Measurements from ENCODE around the gene CD96.
"Not testable (repeated sequence)": the region's sequence is repeated elsewhere in the genome, so short reads cannot be mapped to it uniquely, and the experiment has no call there.

Gene CD96

GRCh38 chr3:111539351-111540331, 2.4 kb upstream of the CD96 start:
- H3K9me3 Mint-ChIP-seq, result no peaks in the 10 kb centered on the region
- H3K4me1 Mint-ChIP-seq, result peaks cover 29 to 49% of the 10 kb centered on the region in 2 donors
- peak overlapping the region; percentile 73 for H3K4me3 Mint-ChIP-seq
- DNase-seq (peak; percentile 37), ATAC-seq (replicated peaks) (peak; percentile 62 to 70)
- H3K27me3 Mint-ChIP-seq, result no peaks in the 10 kb centered on the region
- peak overlapping the region; percentile 59 for H3K27ac Mint-ChIP-seq
- peaks cover 0 to 2% of the 10 kb centered on the region in 2 donors for H3K36me3 Mint-ChIP-seq

- Mint-ChIP-seq H3K36me3 (peaks cover 0 to 2% of the 10 kb centered on the region in 2 donors), H3K4me3 (no peak overlapping the region), H3K27ac (no peak overlapping the region), H3K9me3 (no peaks in the 10 kb centered on the region), H3K4me1 (peaks cover 31 to 53% of the 10 kb centered on the region in 2 donors), H3K27me3 (no peaks in the 10 kb centered on the region)
- ATAC-seq (replicated peaks) (no peak), DNase-seq (no peak)
Measured at GRCh38 chr3:111541391-111541790, 606 bp upstream of the CD96 start.

- no peak for ATAC-seq (replicated peaks)
- H3K9me3 Mint-ChIP-seq, result no peaks in the 10 kb centered on the region
- H3K4me3 Mint-ChIP-seq, result peak overlapping the region in 1 of 2 donors; percentile 14
- peaks cover 36 to 53% of the 10 kb centered on the region in 2 donors for H3K4me1 Mint-ChIP-seq
- no peak for DNase-seq
- peaks cover 0 to 2% of the 10 kb centered on the region in 2 donors for H3K36me3 Mint-ChIP-seq
- no peaks in the 10 kb centered on the region for H3K27me3 Mint-ChIP-seq
- no peak overlapping the region for H3K27ac Mint-ChIP-seq
Measured at GRCh38 chr3:111542611-111543300, 759 bp downstream of the CD96 start.

GRCh38 chr3:111545349-111545748, 3.4 kb downstream of the CD96 start:
- peaks cover 24 to 33% of the 10 kb centered on the region in 2 donors for H3K4me1 Mint-ChIP-seq

GRCh38 chr3:111547631-111548030, 5.6 kb downstream of the CD96 start:
- peak overlapping the region; percentile 58 to 63 for H3K4me3 Mint-ChIP-seq
- H3K27me3 Mint-ChIP-seq, result no peaks in the 10 kb centered on the region
- peak; percentile 92 to 93 for ATAC-seq (replicated peaks)
- peaks cover 15 to 17% of the 10 kb centered on the region in 2 donors for H3K4me1 Mint-ChIP-seq
- no peaks in the 10 kb centered on the region for H3K36me3 Mint-ChIP-seq
- H3K9me3 Mint-ChIP-seq, result no peaks in the 10 kb centered on the region
- peak overlapping the region; percentile 94 for H3K27ac Mint-ChIP-seq
- DNase-seq, result peak; percentile 49

More at GRCh38 chr3:111545349-111545748, 3.4 kb downstream of the CD96 start:
- Mint-ChIP-seq H3K27ac (no peak overlapping the region), H3K36me3 (no peaks in the 10 kb centered on the region), H3K4me3 (no peak overlapping the region), H3K9me3 (no peaks in the 10 kb centered on the region), H3K27me3 (no peaks in the 10 kb centered on the region)
- DNase-seq (no peak), ATAC-seq (replicated peaks) (no peak)

GRCh38 chr3:111548092-111548491, 6.1 kb downstream of the CD96 start:
- no peaks in the 10 kb centered on the region for H3K36me3 Mint-ChIP-seq
- ATAC-seq (replicated peaks), result peak; percentile 83

GRCh38 chr3:111548756-111549155, 6.8 kb downstream of the CD96 start:
- DNase-seq (no peak), ATAC-seq (replicated peaks) (no peak)
- Mint-ChIP-seq H3K4me3 (peak overlapping the region in 1 of 2 donors; percentile 58), H3K27ac (no peak overlapping the region), H3K36me3 (no peaks in the 10 kb centered on the region), H3K4me1 (peaks cover 10 to 12% of the 10 kb centered on the region in 2 donors), H3K27me3 (no peaks in the 10 kb centered on the region), H3K9me3 (no peaks in the 10 kb centered on the region)

More at GRCh38 chr3:111548092-111548491, 6.1 kb downstream of the CD96 start:
- Mint-ChIP-seq H3K27me3 (no peaks in the 10 kb centered on the region), H3K4me3 (peak overlapping the region; percentile 58 to 63), H3K9me3 (no peaks in the 10 kb centered on the region), H3K4me1 (peaks cover 13 to 14% of the 10 kb centered on the region in 2 donors), H3K27ac (peak overlapping the region; percentile 94)
- DNase-seq, result no peak

GRCh38 chr3:111561902-111562301, 19.9 kb downstream of the CD96 start:
- H3K4me3 Mint-ChIP-seq; ATAC-seq (replicated peaks); H3K36me3 Mint-ChIP-seq; H3K27me3 Mint-ChIP-seq; H3K27ac Mint-ChIP-seq; DNase-seq; H3K4me1 Mint-ChIP-seq; H3K9me3 Mint-ChIP-seq: not testable (repeated sequence)

GRCh38 chr3:111566844-111567243, 24.8 kb downstream of the CD96 start:
- Mint-ChIP-seq H3K36me3 (peaks cover 0 to 3% of the 10 kb centered on the region in 2 donors), H3K9me3 (no peaks in the 10 kb centered on the region), H3K27ac (no peak overlapping the region), H3K4me3 (no peak overlapping the region), H3K27me3 (no peaks in the 10 kb centered on the region), H3K4me1 (no peaks in the 10 kb centered on the region)
- DNase-seq (no peak), ATAC-seq (replicated peaks) (no peak)

GRCh38 chr3:111568355-111568754, 26.4 kb downstream of the CD96 start:
- DNase-seq (no peak), ATAC-seq (replicated peaks) (no peak)
- Mint-ChIP-seq H3K27me3 (no peaks in the 10 kb centered on the region), H3K9me3 (no peaks in the 10 kb centered on the region), H3K27ac (no peak overlapping the region), H3K4me1 (peaks cover 0 to 2% of the 10 kb centered on the region in 2 donors), H3K4me3 (no peak overlapping the region), H3K36me3 (peaks cover 0 to 5% of the 10 kb centered on the region in 2 donors)

GRCh38 chr3:111568911-111569310, 26.9 kb downstream of the CD96 start:
- H3K27me3 Mint-ChIP-seq, result no peaks in the 10 kb centered on the region
- peaks cover 0 to 5% of the 10 kb centered on the region in 2 donors for H3K36me3 Mint-ChIP-seq
- H3K9me3 Mint-ChIP-seq, result no peaks in the 10 kb centered on the region
- H3K4me1 Mint-ChIP-seq, result peaks cover 0 to 2% of the 10 kb centered on the region in 2 donors
- no peak overlapping the region for H3K27ac Mint-ChIP-seq
- H3K4me3 Mint-ChIP-seq, result no peak overlapping the region
- ATAC-seq (replicated peaks) (no peak), DNase-seq (no peak)

- Mint-ChIP-seq H3K4me3 (no peak overlapping the region), H3K27me3 (no peaks in the 10 kb centered on the region), H3K4me1 (peaks cover 0 to 2% of the 10 kb centered on the region in 2 donors), H3K36me3 (peaks cover 0 to 5% of the 10 kb centered on the region in 2 donors), H3K9me3 (no peaks in the 10 kb centered on the region), H3K27ac (no peak overlapping the region)
- no peak for DNase-seq
- ATAC-seq (replicated peaks), result no peak
Measured at GRCh38 chr3:111570404-111571030, 28.5 kb downstream of the CD96 start.

- peaks cover 0 to 2% of the 10 kb centered on the region in 2 donors for H3K4me1 Mint-ChIP-seq
- H3K4me3 Mint-ChIP-seq, result no peak overlapping the region
- no peaks in the 10 kb centered on the region for H3K27me3 Mint-ChIP-seq
- no peaks in the 10 kb centered on the region for H3K9me3 Mint-ChIP-seq
- peaks cover 0 to 5% of the 10 kb centered on the region in 2 donors for H3K36me3 Mint-ChIP-seq
- no peak overlapping the region for H3K27ac Mint-ChIP-seq
- no peak for ATAC-seq (replicated peaks)
- DNase-seq, result no peak
Measured at GRCh38 chr3:111571282-111571681, 29.3 kb downstream of the CD96 start.

GRCh38 chr3:111571907-111572460, 30.0 kb downstream of the CD96 start:
- H3K27ac Mint-ChIP-seq, result no peak overlapping the region
- DNase-seq, result no peak
- no peak overlapping the region for H3K4me3 Mint-ChIP-seq
- H3K27me3 Mint-ChIP-seq, result no peaks in the 10 kb centered on the region
- H3K9me3 Mint-ChIP-seq, result no peaks in the 10 kb centered on the region
- peak; percentile 62 to 77 for ATAC-seq (replicated peaks)
- H3K4me1 Mint-ChIP-seq, result peaks cover 0 to 2% of the 10 kb centered on the region in 2 donors
- H3K36me3 Mint-ChIP-seq, result peaks cover 0 to 5% of the 10 kb centered on the region in 2 donors
